ENCODE results near the gene MEOX1.

Gene MEOX1

GRCh38 chr17:43652124-43652480, 9.6 kb downstream of the MEOX1 start:
- DNase-seq, result no peak

- no peak for DNase-seq
Observed at GRCh38 chr17:43650471-43650870, 11.3 kb downstream of the MEOX1 start.

DNA sequence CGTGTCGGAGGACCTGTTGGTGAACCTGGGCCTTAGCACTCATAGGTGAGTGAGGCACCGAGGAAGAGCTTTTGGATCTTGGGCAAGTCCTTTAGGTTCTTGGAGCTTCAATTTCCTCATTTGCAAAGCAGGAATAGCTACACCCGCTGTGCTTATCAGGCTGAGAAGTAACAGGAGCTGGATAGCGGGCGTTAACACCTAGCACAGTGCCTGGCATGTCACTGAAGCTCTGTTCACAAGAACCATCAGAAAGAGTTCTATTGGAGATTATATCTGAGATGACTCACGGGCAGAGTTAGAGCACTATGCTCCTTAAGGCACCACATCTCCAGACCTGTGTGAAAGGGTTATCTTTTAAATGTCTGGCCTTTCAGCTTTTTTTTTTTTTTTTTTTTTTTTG, 12.8 kb downstream of the MEOX1 start:
- no peak for DNase-seq

DNA sequence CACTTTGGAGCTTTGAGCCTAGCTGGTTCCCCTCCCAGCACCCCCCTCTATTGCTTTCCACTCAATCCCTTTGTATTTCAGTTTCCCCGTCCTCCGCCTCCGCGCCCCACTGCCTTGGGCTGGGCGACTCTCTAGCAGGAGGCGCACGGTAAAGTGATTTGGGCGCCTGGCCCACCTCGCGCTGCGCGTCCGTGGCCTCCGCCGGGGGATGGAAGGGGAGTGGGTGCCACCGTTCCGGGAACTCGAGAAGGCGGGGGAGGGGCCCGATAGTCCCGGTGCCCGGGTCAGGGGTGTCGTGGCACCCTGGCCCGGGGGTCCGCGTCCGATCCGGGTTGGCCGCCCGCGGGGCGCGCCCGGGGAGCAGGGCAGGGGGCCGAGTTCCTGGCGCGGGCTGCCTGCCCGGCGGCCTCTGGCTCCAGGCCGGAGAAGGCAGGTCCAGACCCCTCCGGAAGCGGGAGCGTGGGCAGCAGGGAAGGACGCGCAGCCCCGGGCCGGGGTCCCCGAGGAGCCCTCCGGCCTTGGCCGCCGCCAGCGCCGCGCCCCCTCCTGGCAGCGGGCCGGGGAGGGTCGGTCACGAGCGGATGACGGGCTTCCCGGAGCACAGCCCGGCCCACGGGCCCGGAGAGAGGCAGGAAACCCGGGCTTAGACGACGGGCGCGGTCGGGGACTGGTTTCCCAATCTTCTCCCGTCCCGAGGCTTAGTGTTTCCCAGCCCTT, 15.8 kb downstream of the MEOX1 start:
- no peak for DNase-seq

GRCh38 chr17:43645450-43645764, 16.3 kb downstream of the MEOX1 start:
- DNase-seq, result no peak

DNA sequence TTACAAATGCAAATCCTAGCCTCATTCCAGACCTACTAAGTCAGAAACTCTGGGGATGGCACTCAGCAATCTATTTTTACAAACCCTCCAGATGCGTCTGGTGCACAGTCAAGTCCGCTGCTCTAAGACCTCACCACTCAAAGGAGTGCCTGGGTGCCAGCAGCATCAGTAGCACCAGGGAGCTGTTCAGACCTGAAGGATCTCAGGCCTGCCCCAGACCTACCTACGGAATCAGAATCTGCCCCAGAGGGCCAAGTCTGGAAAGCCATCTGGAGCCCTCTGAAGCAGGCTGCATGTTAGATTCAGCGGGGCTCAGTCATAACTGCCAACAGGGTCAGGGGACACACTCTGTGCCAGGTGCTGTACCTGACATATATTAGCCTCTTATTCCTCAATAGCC, 17.6 kb downstream of the MEOX1 start:
- no peak for DNase-seq

DNA sequence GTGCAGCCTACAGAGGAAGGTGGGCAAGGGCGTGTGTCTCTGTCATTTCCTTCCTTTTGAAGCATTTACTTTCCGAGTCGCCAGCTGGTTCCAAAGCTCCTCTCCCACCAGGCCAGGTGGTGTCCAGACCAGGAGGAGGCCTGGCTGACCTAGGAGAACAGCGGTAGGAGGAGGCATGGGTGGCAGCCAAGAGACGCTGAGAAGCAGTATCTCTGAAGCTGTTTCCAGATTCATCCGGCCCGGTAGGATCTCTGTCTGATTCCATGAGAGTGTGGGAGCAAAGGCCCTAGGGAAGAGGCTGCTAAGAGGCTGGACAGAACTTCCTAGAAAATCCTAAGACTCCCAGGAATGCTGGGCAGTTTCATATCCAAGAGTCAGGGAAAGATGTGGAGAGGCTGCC, 20.3 kb downstream of the MEOX1 start:
- DNase-seq, result no peak

DNA sequence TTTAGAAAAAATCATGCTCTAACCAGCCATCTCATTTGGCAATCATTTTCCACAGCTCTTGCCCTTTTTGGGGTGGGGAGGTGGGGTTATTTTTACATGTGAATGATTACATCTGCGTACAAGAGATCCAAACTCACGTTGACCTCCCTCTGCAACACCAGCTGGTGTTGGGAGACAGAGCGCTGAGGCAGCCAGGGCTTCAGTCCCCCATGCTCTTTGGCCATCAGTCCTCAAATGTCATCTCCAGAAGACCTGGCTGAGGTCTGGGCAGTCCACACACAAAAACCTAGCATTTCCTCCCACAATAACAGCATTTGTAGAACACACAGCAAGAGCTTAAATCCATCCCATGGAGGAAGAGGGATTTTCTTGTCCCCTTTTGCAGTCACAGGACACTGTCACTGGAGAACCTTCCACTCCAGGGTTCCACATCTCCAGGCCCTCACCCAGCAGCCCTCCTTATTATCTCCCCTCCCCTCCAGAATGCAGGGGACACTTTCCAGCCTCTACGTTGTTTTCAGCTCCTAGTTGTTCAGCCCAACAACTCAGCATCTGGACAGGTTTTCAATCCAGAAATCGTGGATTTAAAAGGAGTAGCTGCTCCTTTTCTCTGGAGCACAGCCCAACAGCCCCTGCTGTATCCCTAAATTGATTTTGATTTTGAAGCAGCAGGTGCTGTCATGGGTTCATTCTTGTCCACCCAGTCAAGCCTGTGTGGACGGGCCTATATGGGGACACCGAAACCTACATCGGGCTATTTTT, 21.1 kb downstream of the MEOX1 start:
- no peak for DNase-seq

DNA sequence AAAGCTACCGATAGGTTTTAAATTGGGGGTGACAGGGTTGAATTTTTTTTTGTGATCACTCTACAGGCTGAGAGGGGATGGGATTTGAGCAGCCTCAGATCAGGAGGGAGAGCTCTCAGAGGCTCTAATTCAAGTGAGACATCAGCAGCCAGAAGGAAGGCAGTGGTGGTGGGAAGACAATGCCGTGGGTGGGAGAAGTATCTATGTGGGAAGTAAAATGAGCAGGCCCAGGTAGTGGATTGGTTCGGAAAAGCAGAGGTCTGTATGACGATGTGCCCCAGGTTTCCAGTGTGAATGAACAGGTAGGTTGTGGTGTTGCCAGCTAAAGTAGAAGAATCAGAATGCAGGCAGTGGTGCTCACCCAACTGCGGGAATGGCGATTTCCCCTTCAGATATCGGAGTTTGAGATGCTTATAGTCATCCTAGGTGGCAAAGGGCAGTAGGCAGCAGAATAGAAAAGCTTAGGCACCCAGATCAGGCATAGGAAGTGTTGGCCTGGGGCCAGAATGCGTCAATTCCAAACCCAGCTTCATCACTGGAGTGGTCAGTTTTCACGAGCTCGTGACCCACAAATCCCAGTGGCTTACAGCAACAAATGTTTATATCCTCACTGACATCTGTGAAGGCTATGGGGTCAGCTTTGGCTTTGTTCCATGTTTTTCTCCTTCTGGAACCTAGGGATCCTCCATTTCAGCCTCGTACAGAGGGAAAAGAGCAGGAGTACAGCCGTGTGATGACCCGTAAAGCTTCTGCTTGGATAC, 24.0 kb downstream of the MEOX1 start:
- no peak for DNase-seq

DNA sequence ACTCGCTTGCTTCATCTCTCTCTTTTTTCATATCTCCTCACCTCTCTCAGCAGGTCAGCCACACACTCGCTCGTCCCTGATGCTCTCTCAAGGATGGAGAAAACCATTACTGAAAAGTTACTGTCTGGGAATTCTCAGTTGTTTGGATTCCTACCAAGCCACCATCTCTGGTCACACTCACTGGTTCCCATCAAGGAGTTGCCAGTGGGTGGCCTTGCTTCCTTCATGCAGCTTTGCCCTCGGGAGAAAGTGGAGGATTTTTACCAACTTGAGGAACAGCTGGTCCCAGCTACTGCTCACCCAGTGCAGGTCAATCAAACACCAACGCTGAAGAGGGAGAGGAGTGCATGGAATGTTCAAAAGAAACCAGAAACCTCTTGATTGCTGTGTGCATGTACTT, 25.3 kb downstream of the MEOX1 start:
- peak; percentile 55 for DNase-seq

DNA sequence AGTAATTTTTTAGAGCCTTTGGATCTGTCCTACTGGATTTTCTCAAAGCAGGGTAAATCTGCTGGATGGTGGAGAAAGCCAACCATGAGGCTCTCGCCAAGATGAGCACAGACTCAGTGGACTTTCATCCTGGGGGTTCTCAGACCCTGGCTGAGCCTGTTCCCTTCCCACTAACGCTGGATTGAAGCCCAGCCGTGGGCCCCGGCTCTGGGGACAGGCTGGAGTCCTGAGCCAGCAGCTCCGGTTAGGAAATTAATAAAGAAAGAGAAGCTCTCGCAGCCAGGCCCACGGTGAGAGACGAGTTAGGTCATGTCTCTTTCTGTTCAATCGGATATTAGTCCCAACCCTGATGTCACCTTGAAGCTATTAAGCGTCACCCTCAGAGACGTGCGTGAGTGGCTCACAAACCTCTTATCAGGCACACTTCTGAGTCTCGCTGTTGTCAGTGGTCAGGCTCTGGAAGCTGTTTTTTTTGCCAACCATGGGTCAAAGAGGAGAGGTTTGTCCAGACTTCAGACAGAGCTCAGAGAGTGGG, 27.1 kb downstream of the MEOX1 start:
- DNase-seq, result no peak

- DNase-seq, result no peak
Observed at GRCh38 chr17:43632221-43632620, 29.5 kb downstream of the MEOX1 start.

GRCh38 chr17:43631429-43631828, 30.3 kb downstream of the MEOX1 start:
- DNase-seq, result no peak

GRCh38 chr17:43628089-43628650, 33.6 kb downstream of the MEOX1 start:
- no peak for DNase-seq

DNA sequence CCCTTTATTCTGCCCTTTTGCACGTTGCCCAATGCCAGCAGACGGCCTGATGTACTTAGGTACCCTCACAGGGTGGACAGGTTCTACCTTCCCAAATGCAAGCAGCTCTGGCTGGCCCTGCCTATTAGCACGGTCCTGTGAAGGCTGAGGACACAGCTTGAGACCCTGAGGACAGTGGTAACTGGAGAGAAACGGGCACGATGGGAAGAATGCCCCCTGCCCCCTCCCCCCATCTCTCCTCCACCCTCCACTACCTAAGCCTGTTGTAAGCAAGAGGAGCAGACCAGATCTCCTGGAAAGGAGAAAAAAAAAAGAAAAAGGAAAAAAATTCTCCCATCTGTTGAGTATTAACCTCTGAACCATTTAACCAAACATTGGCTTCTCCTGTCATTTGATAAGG, 34.1 kb downstream of the MEOX1 start:
- DNase-seq, result no peak

GRCh38 chr17:43626023-43626422, 35.7 kb downstream of the MEOX1 start:
- no peak for DNase-seq

- DNase-seq, result no peak
Observed at GRCh38 chr17:43625606-43626005, 36.1 kb downstream of the MEOX1 start.

GRCh38 chr17:43620581-43620980, 41.1 kb downstream of the MEOX1 start:
- no peak for DNase-seq

DNA sequence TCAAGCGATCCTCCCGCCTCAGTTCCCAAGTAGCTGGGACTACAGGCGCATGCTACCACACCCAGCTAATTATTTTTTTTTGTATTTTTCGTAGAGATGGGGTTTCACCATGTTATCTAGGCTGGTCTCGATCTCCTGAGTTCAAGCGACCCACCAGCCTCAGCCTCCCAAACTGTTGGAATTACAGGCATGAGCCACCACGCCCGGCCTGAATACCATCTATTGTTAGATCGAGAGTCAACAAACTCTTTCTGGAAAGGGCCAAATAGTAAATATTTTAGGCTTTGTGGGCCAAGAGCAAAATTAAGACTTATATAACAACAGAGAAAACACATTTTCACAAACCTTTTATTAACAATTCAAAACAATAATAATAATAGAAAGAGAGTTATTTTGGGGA, 41.6 kb downstream of the MEOX1 start:
- no peak for DNase-seq

DNA sequence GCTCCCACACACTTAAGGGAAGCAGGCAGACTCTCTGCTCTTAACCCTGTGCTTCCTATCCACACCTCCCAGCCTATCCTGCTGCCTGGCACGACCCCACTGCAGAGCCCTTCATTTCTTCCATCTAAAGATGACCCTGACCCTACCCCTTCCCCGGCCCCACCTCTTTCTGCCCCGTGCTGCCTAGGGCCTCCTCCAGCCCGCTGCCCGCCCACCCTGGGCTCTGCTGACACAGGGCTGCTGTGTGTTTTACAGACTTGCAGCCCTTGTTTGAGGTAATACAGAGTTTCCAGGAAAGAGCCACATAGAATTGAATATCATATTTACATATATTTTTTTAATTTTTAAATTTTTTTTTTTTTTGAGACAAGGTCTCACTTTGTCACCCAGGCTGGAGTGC, 42.0 kb downstream of the MEOX1 start:
- DNase-seq, result no peak

DNA sequence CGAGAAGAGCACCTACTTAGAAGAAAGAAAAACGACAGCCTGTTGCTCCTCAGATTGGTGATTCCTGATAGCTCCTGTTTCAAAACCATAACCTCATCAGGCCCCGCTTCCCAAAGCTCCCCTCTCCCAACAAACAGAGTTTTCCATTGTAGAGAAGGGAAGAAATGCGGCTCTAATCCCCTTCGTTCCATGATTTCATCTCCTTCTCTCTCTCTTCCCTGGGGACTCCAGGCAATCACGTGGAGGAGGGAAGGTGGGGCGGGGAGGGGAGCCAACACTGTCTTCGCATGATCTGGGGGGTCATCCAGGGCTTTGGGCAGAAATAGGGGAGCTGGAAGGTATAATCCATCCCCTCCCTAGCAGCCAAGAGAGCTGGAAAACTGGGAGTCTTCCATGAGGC, 43.4 kb downstream of the MEOX1 start:
- no peak for DNase-seq

DNA sequence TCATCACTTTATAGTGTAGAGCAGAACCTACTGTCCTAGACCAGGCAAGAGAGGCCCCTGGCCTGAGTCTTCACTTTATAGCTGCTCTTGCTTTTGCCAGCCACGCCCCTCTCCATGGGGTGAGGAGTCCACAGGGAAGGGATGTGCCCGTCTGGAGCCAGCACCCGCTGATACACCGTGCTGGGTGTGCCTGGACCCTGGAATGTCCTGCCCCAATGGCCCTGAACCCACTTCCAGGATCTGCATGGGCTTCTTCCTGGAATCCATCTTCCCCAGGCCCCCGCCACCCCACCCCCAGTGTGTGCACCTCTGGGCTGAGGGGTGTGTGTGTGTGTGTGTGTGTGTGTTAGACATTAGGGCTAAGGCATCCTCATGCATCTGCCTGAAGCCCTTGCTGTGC, 44.9 kb downstream of the MEOX1 start:
- no peak for DNase-seq

GRCh38 chr17:43616421-43616820, 45.3 kb downstream of the MEOX1 start:
- DNase-seq, result no peak

GRCh38 chr17:43616029-43616351, 45.7 kb downstream of the MEOX1 start:
- no peak for DNase-seq
